HUDEP-2 (cell line): ENCODE measurements around the gene DLX6.
A peak's percentile ranks its signal among the peaks of the same experiment; 100 is the strongest.
"Not testable (repeated sequence)": the region's sequence is repeated elsewhere in the genome, so short reads cannot be mapped to it uniquely, and the experiment has no call there.

Source experiments
- DNase-seq, 76 experiments: peaks; one replicate each; lab custom pipeline; 2025; ENCODE audit not compliant: unreplicated experiment in 76 of 76; lab: John Stamatoyannopoulos, UW

DLX6 gene

DNA sequence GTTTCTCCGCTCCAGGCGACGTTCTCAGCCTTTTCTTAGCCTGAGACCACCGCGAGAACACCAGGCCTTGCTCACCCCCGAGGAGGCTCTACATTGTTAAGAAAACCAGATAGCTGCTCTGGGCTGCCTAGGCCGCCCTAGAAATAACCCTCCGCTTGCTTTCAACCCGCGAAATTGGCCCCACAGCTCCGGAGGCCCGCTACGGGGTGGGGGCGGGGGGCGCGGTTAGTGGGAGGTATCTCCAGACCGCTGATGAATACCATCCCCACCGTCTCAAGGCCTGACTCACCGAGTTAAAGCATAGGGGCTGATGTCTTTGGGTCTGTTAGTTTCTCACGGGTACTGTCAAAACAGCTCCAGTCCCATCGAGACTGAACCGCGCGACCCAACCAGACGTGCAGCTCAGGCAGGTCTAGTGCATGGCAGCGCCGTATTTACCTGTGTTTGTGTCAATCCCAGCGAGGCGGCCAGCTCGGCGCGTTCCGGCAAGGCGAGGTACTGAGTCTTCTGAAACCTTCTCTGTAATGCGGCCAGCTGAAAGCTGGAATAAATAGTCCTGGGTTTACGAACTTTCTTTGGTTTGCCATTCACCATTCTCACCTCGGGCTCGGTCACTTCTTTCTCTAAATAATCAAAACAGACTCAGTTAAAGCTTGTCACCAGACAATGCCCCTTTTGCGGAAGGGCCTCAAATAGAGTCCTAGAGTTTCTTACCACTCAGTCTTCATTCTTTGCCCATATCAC is 16.6 kb downstream of the DLX6 start:
- DNase-seq: no peak

DNA sequence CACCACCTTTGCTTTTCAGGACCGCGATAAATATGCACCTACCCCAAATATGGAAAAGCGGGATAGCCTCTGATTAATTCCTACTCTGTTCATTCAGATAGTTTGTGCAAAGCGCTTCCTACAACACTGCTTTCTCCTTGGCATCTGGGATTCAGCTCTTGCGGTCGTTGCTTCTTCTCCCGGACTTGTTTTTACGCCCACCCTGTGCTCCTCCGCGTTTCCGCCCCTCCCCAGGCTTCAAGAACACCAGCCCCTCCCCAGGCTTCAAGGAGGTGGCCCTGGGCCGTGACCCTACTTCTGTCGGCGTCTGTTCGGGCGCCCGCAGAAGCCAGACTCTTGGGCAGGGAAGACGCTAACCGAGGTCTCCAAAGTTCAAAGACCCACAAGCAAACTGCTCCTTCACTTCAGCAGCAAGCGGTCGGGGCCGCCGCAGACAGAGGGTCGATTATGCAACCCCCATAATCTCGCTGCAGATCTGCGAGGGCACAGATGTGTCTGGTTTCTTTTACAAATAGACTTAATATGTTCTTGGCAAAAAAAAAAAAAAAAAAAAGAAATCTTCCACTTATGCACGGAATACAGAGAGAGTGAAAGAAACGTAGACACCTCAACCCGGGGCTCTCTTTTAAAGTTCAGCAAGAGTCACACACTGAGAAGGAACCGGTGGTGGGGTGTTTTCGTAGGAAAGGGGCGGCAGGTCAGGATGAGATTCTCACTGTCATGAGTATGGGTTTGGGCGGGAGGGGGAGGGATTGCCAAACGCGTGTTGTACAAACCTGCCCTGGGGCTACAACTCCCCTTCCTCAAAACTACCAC is 17.3 kb downstream of the DLX6 start:
- DNase-seq: no peak

DNA sequence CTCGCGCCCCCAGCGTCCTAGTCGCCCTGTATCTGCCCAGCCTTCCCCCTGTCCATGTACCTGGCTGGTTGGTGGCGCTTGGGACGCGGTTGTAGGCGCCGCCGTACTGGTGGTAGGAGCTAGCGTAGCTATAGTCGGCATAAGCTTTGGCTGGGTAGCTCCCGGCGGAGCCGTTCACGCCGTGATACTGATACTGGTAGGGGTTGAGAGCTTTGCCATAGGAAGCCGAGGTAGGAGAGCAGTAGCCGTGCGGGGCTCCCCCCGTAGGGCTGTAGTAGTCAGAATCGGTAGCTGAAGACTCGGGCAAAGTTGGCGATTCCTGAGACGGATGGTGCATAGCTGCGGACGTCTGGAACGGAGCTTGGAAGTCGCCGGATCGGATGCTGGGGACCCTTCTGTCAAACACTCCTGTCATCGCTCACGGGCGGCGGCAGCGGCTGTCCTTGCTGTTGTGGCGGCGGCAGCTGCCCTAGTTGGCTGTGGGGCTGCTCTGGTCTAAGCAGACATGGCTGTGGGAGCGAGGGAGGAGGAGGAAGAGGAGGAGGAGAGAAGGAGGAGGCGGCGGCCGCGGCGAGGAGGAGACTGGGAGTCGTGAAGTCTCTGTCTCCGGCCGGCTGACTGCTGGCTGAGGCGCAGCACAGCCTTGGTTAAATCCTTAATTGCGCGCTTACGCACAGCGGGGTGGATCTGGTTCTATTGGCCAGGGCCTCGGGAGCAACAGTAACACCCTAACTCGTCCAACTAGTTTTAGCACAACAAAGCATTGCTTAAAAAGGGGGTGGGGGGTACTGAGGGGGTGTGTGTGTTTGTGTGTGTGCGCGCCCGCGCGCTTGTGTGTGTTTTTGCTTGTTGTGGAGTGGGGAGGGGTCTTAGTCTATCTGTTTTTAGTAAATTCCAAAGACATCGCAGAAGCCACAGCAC is 19.1 kb downstream of the DLX6 start, which contains the start of gene DLX5:
Gene DLX5 (minus strand): TSS at position 623 of the 921 bp plus-strand sequence. CDS start 208 bp downstream, at position 415.
- DNase-seq: no peak

DNA sequence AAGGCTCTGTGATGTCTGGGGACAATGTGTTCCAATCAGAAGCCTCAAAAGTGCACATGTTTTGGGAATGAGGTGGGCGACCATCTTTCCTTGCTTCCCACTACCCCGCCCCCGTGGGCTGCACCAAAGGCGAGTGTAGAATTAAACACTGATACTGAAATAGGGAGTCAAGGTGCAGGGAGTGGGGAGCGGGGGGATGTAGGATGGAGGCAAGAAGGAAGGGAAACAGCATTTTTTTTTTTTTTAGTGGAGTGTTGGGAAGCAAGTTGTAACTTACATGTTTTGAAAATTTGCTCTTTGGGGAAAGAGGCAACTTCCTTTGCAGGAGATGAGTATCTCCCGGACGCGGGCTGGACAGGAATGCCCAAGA is 19.8 kb downstream of the DLX6 start:
- DNase-seq: no peak

DNA sequence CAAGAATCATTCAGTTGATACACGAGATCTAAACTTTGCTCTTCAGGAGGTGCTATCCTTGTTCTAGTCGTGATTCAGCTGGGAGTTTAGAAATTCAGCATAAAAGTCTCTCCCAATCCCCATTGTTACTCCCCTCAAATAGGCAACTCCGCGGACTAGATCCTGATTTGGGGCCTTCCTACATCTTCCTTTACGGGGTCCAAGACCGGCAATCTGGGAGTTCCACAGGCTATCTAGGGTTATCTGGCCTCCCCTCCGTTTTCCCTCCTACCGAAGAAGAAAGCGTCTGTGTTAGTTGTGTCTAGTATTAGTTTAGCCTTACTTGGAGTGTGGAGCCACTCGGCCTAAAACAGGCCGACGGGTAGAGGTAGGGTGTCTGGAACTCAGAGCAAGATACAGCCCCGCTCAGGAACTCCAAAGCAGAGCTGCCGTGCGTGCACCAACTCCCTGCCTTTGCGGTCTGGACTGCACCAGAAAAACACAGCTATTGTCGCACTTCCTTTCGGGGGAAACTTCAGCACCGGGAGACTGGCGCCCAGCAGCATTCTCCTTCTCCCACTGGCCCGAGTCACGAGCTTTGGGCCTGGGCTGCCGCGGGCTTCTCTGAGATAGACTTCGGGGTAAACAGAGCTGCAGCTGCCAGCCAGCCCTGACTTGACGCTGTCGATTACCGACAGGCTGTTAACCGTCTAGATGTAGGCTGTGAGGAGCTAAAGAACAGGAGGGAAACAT is 20.8 kb downstream of the DLX6 start:
- no peak for DNase-seq

DNA sequence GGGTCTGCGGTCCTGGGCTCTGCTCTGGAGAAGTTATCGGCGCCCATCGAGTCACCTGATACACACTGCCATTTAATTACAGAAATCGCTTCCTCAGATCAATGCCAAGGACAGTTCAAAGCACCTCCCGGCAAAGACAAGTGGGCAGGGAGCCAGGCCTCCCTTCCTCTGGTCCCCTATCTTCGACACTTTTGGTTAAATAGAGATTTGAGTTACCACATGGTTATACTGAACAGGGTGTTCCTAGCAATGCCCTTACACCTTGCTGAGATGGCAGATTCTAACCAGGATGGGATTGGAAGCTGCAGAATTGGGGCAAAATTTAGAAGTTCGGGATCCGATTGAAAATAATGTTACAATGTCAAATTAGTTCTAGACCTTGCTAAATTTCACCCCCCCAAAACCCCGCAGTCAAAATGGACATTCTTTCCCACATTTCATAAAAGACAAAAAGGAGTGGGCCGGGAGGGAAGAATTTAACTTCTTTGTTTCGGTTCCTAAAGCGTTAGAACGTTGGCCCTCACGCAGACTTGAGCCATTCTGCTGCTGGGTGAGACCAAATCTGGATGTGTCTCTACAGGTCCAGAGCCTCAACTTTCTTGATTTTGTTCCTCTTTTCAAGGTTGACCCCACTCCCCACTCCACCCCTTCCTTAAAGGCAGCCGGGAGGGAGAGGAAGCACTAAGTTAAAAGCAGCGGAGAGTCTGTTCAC is 21.5 kb downstream of the DLX6 start:
- no peak for DNase-seq

DNA sequence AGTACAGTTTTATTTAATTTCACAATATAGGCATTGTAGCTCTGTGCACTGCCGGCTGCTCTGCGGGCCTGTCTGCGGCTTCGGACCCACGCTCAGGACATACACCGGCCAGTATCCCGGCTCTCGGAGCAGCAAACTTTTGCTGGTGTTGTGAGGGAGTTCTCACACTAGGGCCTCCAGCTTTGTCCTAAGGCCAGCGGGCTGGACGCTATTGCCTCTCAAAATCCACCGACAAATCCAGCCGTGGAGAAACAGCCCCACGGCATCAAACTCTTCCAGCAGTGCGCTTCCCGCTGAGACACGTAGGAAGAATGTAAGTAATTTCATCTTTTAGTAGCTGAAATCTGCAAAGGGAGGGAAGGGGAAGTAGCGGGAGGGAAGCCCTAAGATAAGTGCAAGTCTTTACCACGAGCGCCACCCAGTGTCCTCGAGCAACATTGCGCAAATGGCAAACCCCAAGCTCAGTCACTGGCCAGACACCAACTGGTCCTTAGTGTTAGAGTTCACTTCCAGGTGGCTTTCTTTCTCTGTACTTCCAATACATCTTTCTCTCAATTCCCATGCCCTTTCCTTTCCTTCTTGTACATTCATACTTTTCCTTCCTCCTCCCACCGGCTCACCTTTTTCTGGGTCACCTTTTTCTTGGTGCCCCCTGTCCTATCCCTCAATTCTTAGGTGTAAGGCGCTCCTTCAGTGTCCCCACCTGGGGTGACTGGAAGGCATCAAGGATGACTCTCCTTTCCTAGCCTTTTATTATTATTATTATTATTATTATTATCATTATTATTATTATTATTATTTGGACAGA is 22.3 kb downstream of the DLX6 start:
- peak in 58 of 76 experiments; percentile 1 to 71 (median 34) for DNase-seq

DNA sequence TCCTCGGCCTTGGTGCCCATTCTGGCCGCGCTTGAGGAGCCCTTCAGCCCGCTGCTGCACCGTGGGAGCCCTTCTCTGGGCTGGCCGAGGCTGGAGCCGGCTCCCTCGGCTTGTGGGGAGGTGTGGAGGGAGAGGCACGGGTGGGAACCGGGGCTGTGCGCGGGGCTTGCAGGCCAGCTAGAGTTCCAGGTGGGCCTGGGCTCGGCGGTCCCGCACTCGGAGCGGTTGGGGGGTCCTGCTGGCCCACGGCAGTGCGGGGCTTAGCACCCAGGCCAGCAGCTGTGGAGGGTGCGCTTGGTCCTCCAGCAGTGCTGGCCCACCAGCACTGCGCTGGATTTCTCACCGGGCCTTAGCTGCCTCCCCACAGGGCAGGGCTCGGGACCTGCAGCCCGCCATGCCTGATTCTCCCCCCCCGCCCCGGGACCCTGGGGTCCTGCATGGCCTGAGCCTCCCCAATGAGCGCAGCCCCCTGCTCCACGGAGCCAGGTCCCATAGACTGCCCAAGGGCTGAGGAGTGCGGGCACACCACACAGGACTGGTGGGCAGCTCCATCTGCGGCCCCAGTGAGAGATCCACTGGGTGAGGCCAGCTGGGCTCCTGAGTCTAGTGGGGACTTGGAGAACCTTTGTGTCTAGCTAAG is 29.0 kb downstream of the DLX6 start:
- not testable (repeated sequence) for DNase-seq

DNA sequence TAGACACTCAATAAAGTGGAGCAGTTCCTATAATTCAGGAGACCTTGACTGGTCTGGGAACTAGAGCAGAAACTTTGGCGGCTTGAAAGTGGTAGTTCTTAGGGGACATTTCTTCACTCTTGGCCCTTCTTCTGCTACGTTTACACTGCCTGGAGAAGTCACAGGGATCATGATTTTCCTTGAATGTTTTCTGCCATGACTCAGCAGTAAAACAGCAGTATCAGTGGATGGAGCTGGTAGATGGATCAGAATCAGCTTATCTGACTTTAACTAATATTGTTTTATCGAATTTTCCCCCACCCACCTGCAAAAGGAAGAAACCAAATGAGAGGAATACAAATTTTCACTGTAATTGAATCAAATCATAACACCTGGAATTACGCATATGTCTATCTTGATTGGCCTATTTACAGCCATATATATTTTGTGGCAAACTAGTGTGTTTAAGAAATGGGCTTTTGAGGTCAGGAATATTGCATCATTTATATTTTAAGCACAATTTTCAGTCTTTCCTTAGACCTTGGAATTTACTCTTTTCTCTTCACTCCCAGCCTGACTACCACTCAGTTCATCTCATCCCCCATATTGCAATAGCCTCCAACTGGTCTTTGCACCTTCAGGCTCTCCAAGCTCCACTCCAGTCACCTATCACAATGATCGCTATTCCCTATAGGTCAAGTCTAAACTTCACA is 34.2 kb downstream of the DLX6 start:
- no peak for DNase-seq

DNA sequence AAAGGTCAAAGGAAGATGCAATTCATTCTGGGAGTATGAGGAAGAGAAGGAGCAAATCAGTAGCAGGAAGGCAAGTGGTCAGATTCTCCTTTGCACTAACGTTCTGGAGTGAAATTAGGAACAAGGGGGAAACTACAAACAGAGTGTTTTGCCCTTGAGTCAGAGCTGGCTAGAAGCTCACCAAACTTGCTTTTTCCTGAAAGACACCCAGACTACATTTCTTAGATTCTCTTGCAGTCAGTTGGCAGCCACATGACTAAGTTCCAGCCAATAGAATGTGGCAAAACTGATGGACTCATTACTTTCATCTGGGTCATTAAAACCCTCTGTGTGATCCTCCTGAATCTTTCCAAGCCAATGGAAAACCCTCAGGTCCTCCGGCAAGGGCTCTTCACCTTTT is 37.9 kb downstream of the DLX6 start:
- DNase-seq: no peak
